Glutamatergic neuron (in vitro differentiated cells): ENCODE data around the gene PAEP. TPM values are rescaled to one million over a fixed set of nuclear protein-coding genes. Genes with fewer than 3 reads are reported as not detected.

ENCODE experiments used
- DNase-seq: peaks from one replicate; pipeline ENCODE4 v3.0.0; 2022
- H3K27ac Mint-ChIP-seq: one replicate; pipeline ENCODE4 v1.8.0; 2020; ENCODE audit warnings: mild to moderate bottlenecking, mixed read lengths, inconsistent platforms; ENCODE audit not compliant: unreplicated experiment
- H3K27me3 Mint-ChIP-seq: one replicate; pipeline ENCODE4 v1.8.0; 2020; ENCODE audit warnings: mild to moderate bottlenecking, moderate library complexity, mixed read lengths, inconsistent platforms; ENCODE audit not compliant: unreplicated experiment
- H3K36me3 Mint-ChIP-seq: one replicate; pipeline ENCODE4 v1.8.0; 2020; ENCODE audit warnings: mild to moderate bottlenecking, mixed read lengths, inconsistent platforms; ENCODE audit not compliant: unreplicated experiment
- H3K4me1 Mint-ChIP-seq: one replicate; pipeline ENCODE4 v1.8.0; 2020; ENCODE audit warnings: mild to moderate bottlenecking, low read depth, mixed read lengths, inconsistent platforms; ENCODE audit not compliant: unreplicated experiment
- H3K4me3 Mint-ChIP-seq: one replicate; pipeline ENCODE4 v1.8.0; 2020; ENCODE audit warnings: mild to moderate bottlenecking, mixed read lengths, inconsistent platforms; ENCODE audit not compliant: unreplicated experiment
- H3K9me3 Mint-ChIP-seq: one replicate; pipeline ENCODE4 v1.8.0; 2020; ENCODE audit warnings: mild to moderate bottlenecking, moderate library complexity, mixed read lengths, inconsistent platforms; ENCODE audit not compliant: unreplicated experiment
- CTCF ChIP-seq: fragments of 200-600 bp; sonication (generic); IDR thresholded peaks from one replicate; pipeline ENCODE4 v1.5.0; 2021; ENCODE audit not compliant: partially characterized antibody, unreplicated experiment
- total RNA-seq: library from RNA; stranded (reverse); fragmentation: NEBNext Ultra II Directional; extraction: Animal tissue kit (Norgen Biotek cat#: 25700); gene quantifications from one replicate; pipeline ENCODE4 v1.2.1, GENCODE V29; 2021; ENCODE audit not compliant: unreplicated experiment

PAEP gene
- total RNA-seq, 1 donor from 2014 or later: not detected

GRCh38 chr9:135612437-135612836, 50.9 kb downstream of the PAEP start:
- H3K27me3 Mint-ChIP-seq: peaks cover 8% of the 10 kb centered on the region
- no peaks in the 10 kb centered on the region for H3K4me1 Mint-ChIP-seq
- no peak overlapping the region for H3K4me3 Mint-ChIP-seq
- H3K27ac Mint-ChIP-seq: no peak overlapping the region
- H3K9me3 Mint-ChIP-seq: peaks cover 10% of the 10 kb centered on the region
- H3K36me3 Mint-ChIP-seq: peaks cover 14% of the 10 kb centered on the region
- DNase-seq: no peak
- TF ChIP-seq CTCF: no peak

- H3K27me3 Mint-ChIP-seq: peaks cover 8% of the 10 kb centered on the region
- H3K9me3 Mint-ChIP-seq: peaks cover 10% of the 10 kb centered on the region
- peaks cover 14% of the 10 kb centered on the region for H3K36me3 Mint-ChIP-seq
- H3K4me1 Mint-ChIP-seq: no peaks in the 10 kb centered on the region
- no peak overlapping the region for H3K27ac Mint-ChIP-seq
- no peak for DNase-seq
- H3K4me3 Mint-ChIP-seq: no peak overlapping the region
- TF ChIP-seq CTCF: no peak
Observed at GRCh38 chr9:135612981-135613910, 51.7 kb downstream of the PAEP start.

DNA sequence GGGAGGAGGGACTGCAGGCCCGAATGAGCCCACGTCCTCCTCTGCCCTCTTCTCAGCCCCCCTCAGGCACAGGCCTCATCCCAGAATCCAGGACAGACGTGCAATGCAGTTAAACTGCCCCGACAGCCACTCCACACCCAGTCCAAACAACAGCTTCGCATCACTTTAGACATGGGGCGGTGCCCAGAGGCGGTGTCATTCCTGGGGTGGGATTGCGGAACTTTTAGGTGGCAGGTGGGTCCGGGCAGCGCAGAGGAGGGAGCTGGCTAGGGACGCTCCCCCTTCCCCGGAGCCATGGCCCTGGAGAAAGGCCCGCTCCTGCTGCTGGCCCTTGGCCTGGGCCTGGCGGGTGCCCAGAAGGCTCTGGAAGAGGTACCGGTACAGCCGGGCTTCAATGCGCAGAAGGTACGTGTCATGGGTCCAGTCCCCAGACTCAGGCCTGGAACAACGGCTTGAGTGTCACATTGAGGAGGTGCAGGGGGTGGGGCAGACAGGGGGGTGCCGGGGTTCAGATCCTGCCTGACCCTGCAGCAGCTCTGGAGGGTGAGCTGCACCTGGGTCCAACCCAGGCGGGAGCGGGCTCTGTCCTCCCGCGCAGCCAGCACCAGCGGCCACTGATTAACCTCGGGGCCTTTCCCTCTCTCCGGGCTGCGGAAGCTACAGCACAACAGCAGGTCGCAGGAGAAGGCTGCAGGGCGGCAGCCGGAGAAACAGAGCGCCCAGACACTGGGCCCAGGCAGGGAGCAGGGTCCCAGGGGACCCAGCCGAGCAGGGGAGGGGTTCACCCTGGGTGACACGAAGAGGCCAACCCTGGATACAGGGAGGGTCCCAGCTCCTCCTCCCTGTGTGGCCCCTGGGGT, 52.6 kb downstream of the PAEP start:
- Mint-ChIP-seq H3K27me3 (peaks cover 10% of the 10 kb centered on the region), H3K4me1 (no peaks in the 10 kb centered on the region), H3K27ac (no peak overlapping the region), H3K36me3 (peaks cover 14% of the 10 kb centered on the region), H3K4me3 (no peak overlapping the region), H3K9me3 (peaks cover 10% of the 10 kb centered on the region)
- no peak for TF ChIP-seq CTCF
- no peak for DNase-seq

DNA sequence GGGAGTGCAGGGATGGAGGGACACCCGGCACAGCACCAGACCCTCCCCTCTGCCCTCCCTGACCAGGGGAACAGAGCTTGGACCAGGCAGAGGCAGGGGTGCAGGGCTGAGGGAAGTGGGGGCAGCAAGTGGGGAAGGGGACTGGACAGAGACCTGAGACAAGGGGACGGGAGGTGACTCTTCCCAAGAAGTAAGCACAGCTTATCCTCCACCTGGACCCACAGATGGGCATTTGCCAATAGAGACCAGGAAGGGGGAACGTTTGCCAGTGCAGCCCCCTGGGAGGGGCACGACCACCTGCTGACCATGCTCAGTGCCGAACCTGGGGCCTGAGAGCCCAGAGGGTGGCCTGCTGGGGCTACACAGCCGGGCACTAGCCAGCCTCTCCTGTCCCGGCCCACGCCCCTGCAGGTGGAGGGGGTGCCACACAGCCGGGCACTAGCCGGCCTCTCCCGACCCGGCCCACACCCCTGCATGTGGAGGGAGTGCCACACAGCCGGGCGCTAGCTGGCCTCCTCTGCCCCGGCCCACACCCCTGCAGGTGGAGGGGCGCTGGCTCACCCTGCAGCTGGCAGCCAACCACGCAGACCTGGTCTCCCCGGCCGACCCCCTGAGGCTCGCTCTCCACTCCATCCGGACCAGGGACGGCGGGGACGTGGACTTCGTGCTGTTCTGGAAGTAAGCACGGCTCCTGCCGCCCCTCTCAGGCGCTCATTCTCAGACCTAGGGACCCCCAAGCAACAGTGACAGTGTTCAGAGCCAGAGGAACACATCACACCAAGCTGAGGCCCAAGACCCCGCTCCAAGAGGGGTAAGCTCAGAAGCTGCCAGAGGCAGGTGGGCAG, 53.5 kb downstream of the PAEP start:
- H3K4me3 Mint-ChIP-seq: no peak overlapping the region

More for the DNA sequence above, 53.5 kb downstream of the PAEP start:
- Mint-ChIP-seq H3K4me1 (no peaks in the 10 kb centered on the region), H3K27me3 (peaks cover 5% of the 10 kb centered on the region), H3K27ac (no peak overlapping the region), H3K9me3 (peaks cover 7% of the 10 kb centered on the region), H3K36me3 (peaks cover 9% of the 10 kb centered on the region)
- no peak for TF ChIP-seq CTCF
- DNase-seq: no peak
